ENCODE data around the gene KATNBL1. TPM values are rescaled to one million over a fixed set of nuclear protein-coding genes. Genes with fewer than 3 reads are reported as not detected.
"Not testable (repeated sequence)": the region's sequence is repeated elsewhere in the genome, so short reads cannot be mapped to it uniquely, and the experiment has no call there.

Gene KATNBL1
- polyA plus RNA-seq, 3 donors, result 7.9 to 22.5 (median 19.4) TPM

DNA sequence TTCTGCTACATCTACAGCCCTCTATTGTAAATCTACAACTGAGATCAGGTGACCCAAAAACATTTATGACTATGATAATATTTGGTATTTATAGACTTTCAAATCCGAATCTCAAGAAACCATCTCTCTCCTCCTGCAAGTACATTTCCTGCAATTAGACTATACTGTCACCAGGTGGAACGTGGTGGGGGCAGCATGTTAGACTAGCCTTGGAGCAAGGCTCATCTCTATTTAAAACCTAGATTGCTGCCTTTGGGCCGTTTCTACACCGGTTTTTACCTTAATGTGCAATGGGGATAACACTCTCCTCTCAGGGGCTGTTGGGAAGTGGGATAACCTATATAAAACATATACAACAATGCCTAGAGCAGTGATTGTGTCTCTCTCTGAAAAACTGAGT, 3.8 kb upstream of the KATNBL1 start:
- H3K27ac ChIP-seq (ENCODE audit: low read depth, low read length), result no peak overlapping the region
- WGBS, 3 donors, result 34 to 37% (median 35%) methylated on average over 4 of the region's 4 CpGs

GRCh38 chr15:34206011-34206410, 3.9 kb downstream of the KATNBL1 start:
- no peak overlapping the region for H3K27ac ChIP-seq (ENCODE audit: low read depth, low read length)
- WGBS, 3 donors, result 93 to 95% (median 93%) methylated on average over 4 of the region's 4 CpGs

- no peak overlapping the region for H3K27ac ChIP-seq (ENCODE audit: low read depth, low read length)
- WGBS, 3 donors, result 79 to 97% (median 82%) methylated on average over 1 of the region's 1 CpG
Measured at GRCh38 chr15:34203936-34204335, 6.0 kb downstream of the KATNBL1 start.

DNA sequence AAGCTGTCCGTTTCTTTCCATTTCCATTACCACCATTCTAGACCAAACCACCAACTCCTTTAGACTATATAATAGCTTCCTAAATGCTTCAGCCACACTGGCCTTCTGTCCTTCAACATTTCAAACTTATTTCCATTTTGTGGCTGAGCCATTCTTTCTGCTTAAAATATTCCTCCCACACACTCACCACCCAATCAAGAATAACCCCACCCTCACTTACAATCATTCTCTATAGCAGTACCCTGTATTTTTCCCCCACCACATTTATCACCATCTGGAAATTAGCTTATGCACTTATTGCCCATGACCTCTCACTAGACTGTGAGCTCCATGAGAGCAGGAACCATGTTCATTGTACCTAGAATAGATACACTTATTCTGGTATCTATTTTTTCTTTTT, 6.6 kb downstream of the KATNBL1 start:
- H3K27ac ChIP-seq (ENCODE audit: low read depth, low read length), result no peak overlapping the region
- WGBS, 3 donors, result 74 to 93% (median 91%) methylated on average over 1 of the region's 1 CpG

DNA sequence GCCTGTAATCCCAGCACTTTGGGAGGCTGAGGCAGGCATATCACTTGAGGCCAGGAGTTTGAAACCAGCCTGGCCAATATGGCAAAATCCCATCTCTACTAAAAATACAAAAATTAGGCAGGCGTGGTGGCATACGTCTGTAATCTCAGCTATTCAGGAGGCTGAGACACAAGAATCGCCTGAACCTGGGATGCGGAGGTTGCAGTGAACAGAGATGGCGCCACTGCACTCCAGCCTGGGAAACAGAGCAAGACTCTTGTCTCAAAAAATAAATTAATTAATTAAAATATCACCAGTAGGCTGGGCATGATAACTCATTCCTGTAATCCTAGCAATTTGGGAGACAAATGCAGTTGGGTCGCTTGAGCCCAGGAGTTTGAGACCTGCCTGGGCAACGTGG, 16.6 kb downstream of the KATNBL1 start:
- H3K27ac ChIP-seq (ENCODE audit: low read depth, low read length), result not testable (repeated sequence)
- 84 to 95% (median 93%) methylated on average over 7 of the region's 7 CpGs for WGBS, 3 donors

DNA sequence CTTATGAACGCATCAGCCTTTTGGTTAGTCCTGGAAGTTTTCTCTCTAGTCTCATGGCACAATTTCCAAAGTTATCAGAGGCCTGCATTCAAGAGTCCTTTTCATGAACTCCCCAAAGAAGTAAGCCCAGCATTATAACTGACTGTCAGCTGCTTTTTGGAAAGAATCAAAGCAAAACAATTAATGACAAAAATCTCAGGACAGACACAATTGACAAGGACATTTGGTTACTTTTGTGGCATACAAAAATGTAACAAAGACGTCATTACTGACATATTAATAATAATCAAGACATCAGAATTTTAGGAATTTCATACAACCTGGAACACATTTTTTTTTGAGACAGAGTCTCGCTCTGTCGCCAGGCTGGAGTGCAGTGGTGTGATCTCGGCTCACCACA, 21.2 kb downstream of the KATNBL1 start:
- 74 to 83% (median 75%) methylated on average over 5 of the region's 5 CpGs for WGBS, 3 donors

GRCh38 chr15:34185666-34186065, 24.2 kb downstream of the KATNBL1 start:
- 55 to 84% (median 74%) methylated on average over 4 of the region's 4 CpGs for WGBS, 3 donors
- no peak overlapping the region for H3K27ac ChIP-seq (ENCODE audit: low read depth, low read length)

More for the DNA sequence above, 21.2 kb downstream of the KATNBL1 start:
- no peak overlapping the region for H3K27ac ChIP-seq (ENCODE audit: low read depth, low read length)

GRCh38 chr15:34182942-34183341, 27.0 kb downstream of the KATNBL1 start:
- H3K27ac ChIP-seq (ENCODE audit: low read depth, low read length), result no peak overlapping the region
- 15 to 67% (median 60%) methylated on average over 4 of the region's 4 CpGs for WGBS, 3 donors

DNA sequence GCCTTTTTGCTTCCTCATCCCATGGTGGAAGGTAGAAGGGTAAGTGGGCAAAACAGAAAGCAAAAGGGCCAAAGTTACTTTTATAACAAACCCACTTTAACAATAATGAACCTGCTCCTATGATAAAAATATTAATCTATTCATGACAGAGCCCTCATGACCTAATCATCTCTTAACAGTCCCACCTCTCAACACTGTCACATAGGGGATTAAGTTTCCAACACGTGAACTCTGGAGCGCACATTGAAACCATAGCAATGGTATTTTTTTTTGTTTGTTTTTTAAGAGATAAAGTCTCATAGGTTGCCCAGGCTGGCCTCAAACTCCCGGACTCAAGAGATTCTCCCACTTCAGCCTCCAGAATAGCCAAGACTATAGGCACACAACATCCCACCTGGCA, 30.7 kb downstream of the KATNBL1 start:
- H3K27ac ChIP-seq (ENCODE audit: low read depth, low read length), result no peak overlapping the region
- WGBS, 3 donors, result 82 to 98% (median 93%) methylated on average over 3 of the region's 3 CpGs

- not testable (repeated sequence) for H3K27ac ChIP-seq (ENCODE audit: low read depth, low read length)
- WGBS, 3 donors, result 92 to 95% (median 94%) methylated on average over 14 of the region's 14 CpGs
Measured at GRCh38 chr15:34165987-34166573, 43.8 kb downstream of the KATNBL1 start.

DNA sequence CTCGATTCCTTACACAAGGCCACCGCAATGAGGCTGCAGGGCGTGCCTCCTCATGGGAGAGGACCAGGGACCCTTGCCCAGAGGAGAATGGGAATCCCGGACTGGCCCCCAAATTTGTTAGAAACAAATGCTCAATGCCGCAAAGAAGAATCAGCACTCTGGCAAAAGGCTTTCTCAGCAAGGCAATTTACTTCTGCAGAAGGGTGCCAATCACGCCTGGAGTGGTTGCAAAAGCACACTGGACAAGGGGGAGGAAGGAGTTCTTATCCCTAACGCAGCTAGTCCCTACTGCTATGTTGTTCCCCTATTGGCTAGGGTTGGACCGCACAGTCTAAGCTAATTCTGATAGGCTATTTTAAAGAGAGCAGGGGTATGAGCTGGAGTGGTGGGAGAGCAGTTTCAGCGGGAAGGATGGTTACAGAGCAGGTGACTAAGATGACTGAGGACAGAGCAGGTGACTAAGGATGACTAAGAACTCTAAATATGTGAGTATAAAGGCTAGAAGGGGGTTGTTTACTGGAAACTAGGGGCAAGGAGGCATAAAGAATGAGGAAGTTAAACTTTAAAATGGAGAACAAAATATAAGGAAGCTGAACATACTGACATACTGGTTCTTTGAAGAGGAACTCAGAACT, 48.5 kb downstream of the KATNBL1 start:
- H3K27ac ChIP-seq (ENCODE audit: low read depth, low read length), result no peak overlapping the region
- WGBS, 3 donors, result 79 to 98% (median 86%) methylated on average over 9 of the region's 9 CpGs

- no peak overlapping the region for H3K27ac ChIP-seq (ENCODE audit: low read depth, low read length)
- WGBS, 3 donors, result 99% methylated on average over 5 of the region's 5 CpGs
Measured at GRCh38 chr15:34160735-34161134, 49.2 kb downstream of the KATNBL1 start.

- no peak overlapping the region for H3K27ac ChIP-seq (ENCODE audit: low read depth, low read length)
Measured at GRCh38 chr15:34158355-34158754, 51.5 kb downstream of the KATNBL1 start.

DNA sequence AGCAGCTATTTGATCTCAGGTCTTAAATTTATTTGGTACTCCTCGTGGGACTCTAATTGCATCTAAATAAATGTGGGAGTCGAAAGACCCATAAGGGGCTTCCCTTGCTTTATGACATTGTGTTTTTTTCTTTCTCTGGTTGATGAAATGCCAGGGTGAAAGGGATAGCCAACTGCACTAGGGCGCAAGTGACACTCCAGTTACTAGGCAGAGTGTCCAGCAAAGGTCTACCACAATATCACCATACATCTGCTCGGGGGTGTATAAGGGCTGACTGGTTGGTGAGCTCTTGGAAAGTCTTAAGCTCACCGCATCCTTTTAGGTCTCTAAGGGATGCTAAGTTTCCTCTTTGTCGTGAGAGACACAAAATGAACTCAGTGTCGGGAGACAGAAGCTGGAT, 54.0 kb downstream of the KATNBL1 start:
- no peak overlapping the region for H3K27ac ChIP-seq (ENCODE audit: low read depth, low read length)
- 93 to 97% (median 93%) methylated on average over 7 of the region's 7 CpGs for WGBS, 3 donors

GRCh38 chr15:34154725-34155204, 55.1 kb downstream of the KATNBL1 start:
- no peak overlapping the region for H3K27ac ChIP-seq (ENCODE audit: low read depth, low read length)
- 90 to 98% (median 95%) methylated on average over 7 of the region's 7 CpGs for WGBS, 3 donors

- H3K27ac ChIP-seq (ENCODE audit: low read depth, low read length), result no peak overlapping the region
- 59 to 69% (median 65%) methylated on average over 6 of the region's 6 CpGs for WGBS, 3 donors
Measured at GRCh38 chr15:34147371-34148140, 62.3 kb downstream of the KATNBL1 start.

- H3K27ac ChIP-seq (ENCODE audit: low read depth, low read length), result no peak overlapping the region
- 90 to 96% (median 95%) methylated on average over 1 of the region's 1 CpG for WGBS, 3 donors
Measured at GRCh38 chr15:34133511-34133910, 76.4 kb downstream of the KATNBL1 start.

DNA sequence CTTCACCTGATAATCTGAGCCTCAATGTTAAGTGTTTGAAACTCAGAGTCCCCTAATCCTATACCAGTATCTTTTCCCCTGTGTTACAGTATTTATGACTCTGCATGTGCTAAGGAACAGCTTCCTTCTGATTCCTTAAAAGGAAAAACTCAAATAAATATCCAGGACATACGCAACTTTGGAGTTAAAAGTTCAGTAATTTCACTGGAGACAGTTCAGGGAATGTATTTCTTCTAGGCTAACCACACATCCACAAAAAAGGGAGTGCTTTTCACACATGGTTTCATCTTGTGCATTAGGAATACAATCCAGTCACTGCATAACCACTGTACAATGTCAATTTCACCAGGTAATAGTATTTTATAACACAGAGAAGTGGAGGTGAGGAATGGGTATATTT, 77.0 kb downstream of the KATNBL1 start:
- 94 to 97% (median 95%) methylated on average over 1 of the region's 1 CpG for WGBS, 3 donors
- H3K27ac ChIP-seq (ENCODE audit: low read depth, low read length), result no peak overlapping the region

DNA sequence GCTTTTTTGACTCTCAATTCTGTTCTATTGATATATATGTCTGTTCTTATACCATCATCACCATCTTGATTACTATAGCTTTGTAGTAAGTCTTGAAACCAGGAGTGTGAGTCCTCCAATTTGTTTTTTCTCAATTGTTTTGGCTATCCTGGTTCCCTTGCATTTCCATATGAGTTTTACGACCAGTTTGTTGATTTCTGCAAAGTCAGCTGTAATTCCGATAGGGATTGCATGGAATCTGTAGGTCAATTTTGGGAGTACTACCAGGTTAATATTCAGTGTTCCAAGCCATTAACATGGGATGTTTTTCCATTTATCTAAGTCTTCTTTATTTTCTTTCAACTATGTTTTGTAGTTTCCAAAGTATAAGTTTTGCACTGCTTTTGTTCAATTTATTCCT, 81.0 kb downstream of the KATNBL1 start:
- WGBS, 3 donors, result 48 to 50% (median 49%) methylated on average over 2 of the region's 2 CpGs
- no peak overlapping the region for H3K27ac ChIP-seq (ENCODE audit: low read depth, low read length)

- no peak overlapping the region for H3K27ac ChIP-seq (ENCODE audit: low read depth, low read length)
Measured at GRCh38 chr15:34126522-34126921, 83.4 kb downstream of the KATNBL1 start.

Measured in adipose tissue (tissue), 3 donors.